ENCODE data around the gene SIX5.

SIX5 gene

DNA sequence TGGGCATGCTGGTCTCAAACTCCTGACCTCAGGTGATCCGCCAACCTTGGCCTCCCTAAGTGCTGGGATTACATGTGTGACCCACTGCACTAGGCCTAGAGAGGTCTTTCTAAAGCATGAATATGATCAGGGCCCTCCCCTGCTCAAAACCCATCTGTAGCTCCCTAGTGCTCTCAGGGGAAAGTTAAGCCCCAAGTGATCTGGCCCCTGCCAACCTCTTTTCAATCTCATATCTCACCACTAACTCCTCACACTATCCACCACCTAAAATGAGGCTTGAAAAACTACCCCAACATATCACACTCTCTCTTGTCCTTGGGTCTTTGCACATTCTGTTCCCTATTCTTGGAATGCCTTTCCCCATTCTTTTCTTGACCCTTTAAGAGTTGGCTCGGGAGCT lies 25.6 kb upstream of the SIX5 start:
- no peak overlapping the region for H3K4me3 ChIP-seq (ENCODE audit: low read length)
- no peak for DNase-seq (ENCODE audit: low read depth, low spot score)

DNA sequence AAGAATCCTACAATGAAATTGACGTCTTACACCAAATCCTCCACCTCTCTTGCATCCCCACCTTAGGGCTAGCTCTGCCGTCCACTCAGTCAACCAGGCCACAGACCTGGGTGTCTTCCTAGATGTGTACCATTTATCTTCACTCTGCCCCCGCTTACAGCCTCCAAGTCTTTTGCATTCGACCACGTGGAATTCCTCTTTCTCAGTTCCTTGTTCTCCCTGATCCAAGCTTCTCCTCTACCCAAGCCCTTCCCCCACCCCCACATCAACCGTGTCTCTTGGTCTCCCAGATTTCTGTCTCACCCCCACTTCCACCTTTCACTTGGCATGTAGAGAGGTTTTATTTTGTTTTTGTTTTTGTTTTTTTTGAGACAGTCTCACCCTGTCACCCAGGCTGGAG lies 24.8 kb upstream of the SIX5 start:
- no peak for DNase-seq (ENCODE audit: low read depth, low spot score)
- H3K4me3 ChIP-seq (ENCODE audit: low read length) = no peak overlapping the region

- H3K4me3 ChIP-seq (ENCODE audit: low read length) = peak overlapping the region; percentile 39
- no peak for DNase-seq (ENCODE audit: low read depth, low spot score)
Measured at GRCh38 chr19:45793178-45793564, 24.1 kb upstream of the SIX5 start.

DNA sequence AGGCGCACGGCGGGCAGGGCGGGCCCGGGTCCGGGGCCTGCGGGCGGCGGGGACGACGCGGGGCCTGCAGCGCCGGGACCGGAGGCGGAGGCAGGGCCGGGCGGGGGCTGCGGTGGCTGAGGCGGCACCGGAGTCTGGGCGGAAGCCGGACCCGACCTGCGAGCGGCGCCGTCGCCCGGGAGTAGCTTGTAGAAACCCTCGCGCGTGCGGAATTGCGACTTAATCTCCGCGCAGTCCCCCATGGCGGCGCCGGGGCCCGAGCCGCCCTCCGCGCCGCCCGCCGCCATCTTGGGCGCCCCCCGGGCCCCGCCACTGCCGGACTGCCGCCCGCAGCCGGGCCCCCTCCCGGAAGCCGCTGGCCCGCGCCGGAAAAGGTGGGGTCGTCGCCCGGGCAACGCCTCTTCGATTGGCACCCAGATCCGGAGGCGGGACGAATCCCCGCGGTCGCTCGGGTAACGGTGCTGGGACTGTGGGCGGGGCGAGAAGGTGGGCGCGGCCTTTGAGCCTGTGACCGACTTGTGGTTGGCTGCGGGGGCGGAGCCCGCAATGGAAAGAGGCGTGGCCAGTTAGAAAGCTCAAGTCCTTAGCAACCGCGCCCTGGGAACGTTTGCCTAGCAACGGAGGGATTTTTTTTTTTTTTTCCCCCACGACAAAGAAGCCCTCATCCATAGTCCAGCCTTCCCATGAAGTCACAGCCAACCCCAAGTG lies 23.6 kb upstream of the SIX5 start, which contains the start of gene DMWD:
TSS of gene DMWD (minus strand) at position 376 of the 708 bp plus-strand sequence. CDS start at position 287, 89 bp downstream.
- peak; percentile 96 for DNase-seq (ENCODE audit: low read depth, low spot score)
- H3K4me3 ChIP-seq (ENCODE audit: low read length) = peak within 1 kb of the TSS; percentile 66

- no peak for DNase-seq (ENCODE audit: low read depth, low spot score)
- peak overlapping the region; percentile 66 for H3K4me3 ChIP-seq (ENCODE audit: low read length)
Measured at GRCh38 chr19:45791744-45792469, 22.9 kb upstream of the SIX5 start.

DNA sequence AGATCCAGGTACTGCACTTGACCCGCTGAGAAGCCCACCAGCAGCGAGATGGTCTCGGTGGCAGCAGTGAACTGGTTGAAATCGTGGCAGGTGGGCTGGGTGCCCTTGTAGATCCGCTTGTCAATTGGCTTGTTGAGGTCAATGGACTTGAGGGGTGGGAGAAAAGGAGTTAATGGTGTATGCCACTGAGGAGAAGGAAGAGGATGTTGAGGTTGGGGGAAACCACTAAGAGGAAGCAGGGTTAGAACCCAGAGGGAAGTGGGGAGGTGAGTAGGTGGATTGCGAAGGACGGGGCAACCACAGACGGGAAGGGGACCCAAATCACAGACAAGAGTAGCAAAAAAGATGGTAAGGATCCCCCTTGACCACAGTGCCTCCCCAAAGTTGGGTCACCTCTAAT lies 21.9 kb upstream of the SIX5 start:
- peak; percentile 82 for DNase-seq (ENCODE audit: low read depth, low spot score)
- no peak overlapping the region for H3K4me3 ChIP-seq (ENCODE audit: low read length)

DNA sequence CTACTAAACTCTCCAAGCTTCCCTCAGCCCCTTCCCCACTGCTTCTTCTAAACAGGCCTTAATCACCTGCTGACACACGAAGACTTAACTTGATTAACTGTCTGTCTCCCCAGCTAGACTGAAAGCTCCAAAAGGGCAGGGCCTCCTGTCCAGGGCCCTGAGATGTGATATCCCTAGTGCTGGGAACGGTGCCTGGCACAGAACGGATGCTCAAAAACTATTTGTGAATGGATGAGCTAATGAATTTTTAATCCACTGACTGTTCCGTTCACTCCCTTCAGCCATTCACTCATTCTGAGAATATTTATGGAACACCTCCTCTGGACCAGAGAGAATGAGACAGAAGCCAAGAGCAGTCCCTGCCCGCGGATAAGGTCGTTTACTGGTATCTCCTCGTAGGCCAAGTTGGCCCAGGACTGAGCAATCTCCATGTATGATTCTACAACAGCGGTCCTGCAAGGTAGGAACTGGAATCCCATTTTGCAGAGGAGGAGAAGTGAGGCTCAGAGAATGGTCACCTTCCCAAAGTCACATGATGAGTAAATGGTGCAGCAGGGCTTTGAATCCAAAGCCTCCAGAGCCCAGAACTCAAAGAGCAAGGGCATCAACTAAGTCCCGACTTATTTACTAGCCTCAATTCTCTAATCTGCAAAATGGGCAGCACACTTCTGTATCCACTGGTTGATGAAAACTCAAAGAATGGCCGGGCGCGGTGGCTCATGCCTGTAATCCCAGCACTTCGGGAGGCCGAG lies 20.2 kb upstream of the SIX5 start:
- no peak for DNase-seq (ENCODE audit: low read depth, low spot score)

DNA sequence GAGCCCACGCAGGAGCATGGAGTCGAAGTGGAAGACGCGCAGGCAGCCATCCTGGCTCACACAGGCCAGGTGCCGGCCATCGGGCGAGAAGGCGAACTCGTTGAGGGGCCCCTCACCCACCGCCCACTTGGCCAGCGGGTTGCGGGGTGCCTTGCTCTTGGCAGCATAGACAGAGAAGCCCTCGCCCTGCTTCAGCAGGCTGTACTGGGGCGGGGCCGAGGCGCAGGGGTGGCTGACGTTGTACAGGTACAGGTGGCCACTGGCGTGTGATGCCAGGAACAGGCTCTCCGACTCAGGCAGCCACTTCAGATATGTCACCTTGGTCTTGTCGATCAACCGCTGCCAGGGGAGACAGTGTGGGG lies 17.5 kb upstream of the SIX5 start:
- no peak overlapping the region for H3K4me3 ChIP-seq (ENCODE audit: low read length)

More for the DNA sequence above, 20.2 kb upstream of the SIX5 start:
- no peak overlapping the region for H3K4me3 ChIP-seq (ENCODE audit: low read length)

GRCh38 chr19:45785781-45786532 lies 16.9 kb upstream of the SIX5 start:
- no peak overlapping the region for H3K4me3 ChIP-seq (ENCODE audit: low read length)
- DNase-seq (ENCODE audit: low read depth, low spot score) = no peak

More for the DNA sequence above, 17.5 kb upstream of the SIX5 start:
- no peak for DNase-seq (ENCODE audit: low read depth, low spot score)

GRCh38 chr19:45785097-45785496 lies 16.0 kb upstream of the SIX5 start:
- DNase-seq (ENCODE audit: low read depth, low spot score) = no peak
- H3K4me3 ChIP-seq (ENCODE audit: low read length) = no peak overlapping the region

DNA sequence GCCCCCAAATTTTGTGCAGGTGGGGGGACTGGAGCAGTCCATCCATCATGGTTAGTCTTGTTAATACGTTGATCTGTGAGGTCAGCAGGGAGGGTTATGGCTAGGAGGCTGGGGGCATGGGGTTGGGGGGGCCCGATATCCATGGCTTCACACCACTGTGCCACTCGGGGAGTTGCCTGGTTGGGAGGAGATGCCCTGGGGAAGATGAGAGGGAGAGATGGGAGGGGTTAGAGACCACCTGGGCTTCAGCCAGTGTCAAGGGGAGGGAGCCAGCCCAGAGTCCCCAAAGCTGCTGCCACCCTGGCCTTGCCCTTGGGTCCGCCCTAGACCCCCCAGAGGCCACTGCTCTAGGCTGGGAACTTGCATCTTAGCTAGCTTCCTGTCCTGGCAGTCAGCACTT lies 15.0 kb upstream of the SIX5 start:
- no peak overlapping the region for H3K4me3 ChIP-seq (ENCODE audit: low read length)
- no peak for DNase-seq (ENCODE audit: low read depth, low spot score)

- no peak for DNase-seq (ENCODE audit: low read depth, low spot score)
Measured at GRCh38 chr19:45782820-45783785, 14.1 kb upstream of the SIX5 start.

DNA sequence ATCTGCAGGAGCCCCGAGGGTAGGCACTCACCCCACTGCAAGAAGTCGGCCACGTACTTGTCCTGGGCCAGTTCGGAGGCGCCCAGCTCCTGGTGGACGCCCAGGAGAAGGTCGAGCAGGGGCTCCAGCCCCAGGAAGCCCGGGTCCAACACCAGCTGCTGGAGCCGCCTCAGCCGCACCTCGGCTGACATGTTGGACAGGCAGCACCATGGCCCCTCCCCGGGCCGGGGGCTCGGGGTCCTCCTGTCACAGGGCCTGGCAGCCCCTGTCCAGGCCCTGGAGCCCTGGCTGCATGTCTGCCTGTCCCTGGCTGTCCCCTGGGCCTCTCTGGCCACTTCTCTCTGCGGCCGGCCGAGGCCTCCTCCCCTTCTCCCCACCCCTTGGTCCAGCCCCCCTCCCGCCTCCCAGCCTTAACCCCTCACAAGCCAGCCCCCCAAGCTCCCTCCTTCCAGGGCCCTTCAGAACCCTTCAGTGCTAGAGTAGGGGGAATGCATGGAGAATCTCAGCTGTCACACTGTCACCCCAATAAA lies 13.2 kb upstream of the SIX5 start, which contains the start of gene DMPK:
TSS of gene DMPK (minus strand) at position 329 of the 530 bp plus-strand sequence. CDS start at position 191, 138 bp downstream.
- no peak within 1 kb of the TSS for H3K4me3 ChIP-seq (ENCODE audit: low read length)
- no peak for DNase-seq (ENCODE audit: low read depth, low spot score)

More at GRCh38 chr19:45782820-45783785, 14.1 kb upstream of the SIX5 start:
- no peak overlapping the region for H3K4me3 ChIP-seq (ENCODE audit: low read length)

DNA sequence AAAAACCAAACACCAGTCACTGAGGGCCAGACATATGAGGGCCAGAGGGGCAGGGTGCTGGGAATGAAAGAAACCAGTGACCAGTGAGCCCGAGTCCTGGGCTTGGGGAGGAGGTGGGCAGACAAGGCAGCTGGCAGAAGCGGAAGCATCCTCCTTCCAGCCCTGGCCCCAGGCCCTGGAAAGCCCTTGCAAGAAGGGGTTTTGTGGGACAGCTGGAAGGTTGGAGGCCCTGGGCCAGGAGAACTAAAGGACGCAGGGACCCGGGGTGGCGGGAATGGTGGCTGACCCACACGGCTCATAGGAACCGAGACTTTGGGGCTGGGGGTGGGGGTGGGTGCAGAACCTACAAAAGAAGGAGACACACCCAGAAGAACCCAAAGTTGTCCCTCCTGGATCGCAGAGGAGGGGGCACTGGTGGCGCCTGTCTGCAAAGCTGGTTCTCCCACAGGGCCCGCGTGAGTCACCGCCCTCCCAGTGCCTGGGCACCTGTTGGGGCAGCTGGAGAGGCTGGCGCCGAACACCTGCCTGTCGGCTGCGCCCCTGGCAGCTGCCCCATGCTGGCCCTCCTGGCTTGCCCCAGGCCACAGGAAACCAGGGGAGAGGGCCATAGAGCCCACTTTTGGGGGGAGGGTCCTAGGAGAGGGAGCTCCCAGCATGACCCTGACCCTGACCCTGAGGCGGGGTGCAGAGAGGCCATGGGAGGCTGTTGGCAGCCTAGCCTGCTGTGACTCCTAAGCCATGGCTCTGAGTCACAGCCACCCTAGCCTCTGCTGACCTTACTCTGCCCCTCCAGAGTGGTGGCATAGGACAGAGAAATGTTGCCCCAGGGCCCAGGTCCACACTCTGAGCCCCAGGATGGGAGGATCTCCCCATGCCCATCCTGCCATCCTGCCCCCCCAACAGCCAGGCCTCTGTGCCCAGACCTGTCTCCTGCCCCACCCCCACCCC lies 12.4 kb upstream of the SIX5 start:
- no peak overlapping the region for H3K4me3 ChIP-seq (ENCODE audit: low read length)
- DNase-seq (ENCODE audit: low read depth, low spot score) = no peak

- DNase-seq (ENCODE audit: low read depth, low spot score) = no peak
- no peak overlapping the region for H3K4me3 ChIP-seq (ENCODE audit: low read length)
Measured at GRCh38 chr19:45780448-45781213, 11.6 kb upstream of the SIX5 start.

DNA sequence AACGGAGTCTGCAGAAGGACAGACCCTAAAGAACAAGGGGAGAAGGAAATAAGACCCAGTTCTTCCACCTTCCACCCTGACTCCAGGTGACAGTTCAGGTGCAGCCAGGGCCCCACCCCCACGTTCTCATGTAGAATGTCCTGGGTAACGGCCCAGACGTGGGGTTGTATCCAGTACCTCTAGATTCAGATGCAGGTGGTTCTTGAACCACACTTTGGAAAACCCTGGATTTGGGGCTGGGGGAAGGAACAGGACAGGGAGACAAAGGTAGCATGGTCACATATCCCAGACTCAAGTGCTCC lies 11.0 kb upstream of the SIX5 start:
- H3K4me3 ChIP-seq (ENCODE audit: low read length) = no peak overlapping the region
- DNase-seq (ENCODE audit: low read depth, low spot score) = no peak

Measured in Jurkat, Clone E6-1 (cell line).